Suprapubic skin (tissue), 4 donors: Measurements from ENCODE around the gene ARAP2.

Source experiments
- EP300 ChIP-seq: sonication (generic); formaldehyde crosslinking; IDR thresholded peaks from one replicate; pipeline ENCODE4 v1.6.1; 2017; ENCODE audit warnings: antibody characterized with exemption
- POLR2A ChIP-seq, 2 donors: fragments of 450-650 bp; IDR thresholded peaks; one replicate each; pipeline ENCODE4 v1.6.1; 2017; ENCODE audit warnings: antibody characterized with exemption in 2 of 2, mild to moderate bottlenecking in 2 of 2, moderate library complexity in 2 of 2
- POLR2AphosphoS5 ChIP-seq, 3 donors: sonication (generic); formaldehyde crosslinking; IDR thresholded peaks; one replicate each; pipeline ENCODE4 v1.6.1; 2017; ENCODE audit warnings: antibody characterized with exemption in 3 of 3
- TF ChIP-seq, protein P1 (sequence below), 2 donors: fragments of 200-600 bp in 1 of 2; fragments of 450-650 bp in 1 of 2; sonication (generic) in 1 of 2; IDR thresholded peaks; one replicate each; pipeline ENCODE4 v1.5.1; 2016 to 2019; ENCODE audit warnings: antibody characterized with exemption in 2 of 2, mild to moderate bottlenecking in 1 of 2, moderate library complexity in 1 of 2

DNA sequence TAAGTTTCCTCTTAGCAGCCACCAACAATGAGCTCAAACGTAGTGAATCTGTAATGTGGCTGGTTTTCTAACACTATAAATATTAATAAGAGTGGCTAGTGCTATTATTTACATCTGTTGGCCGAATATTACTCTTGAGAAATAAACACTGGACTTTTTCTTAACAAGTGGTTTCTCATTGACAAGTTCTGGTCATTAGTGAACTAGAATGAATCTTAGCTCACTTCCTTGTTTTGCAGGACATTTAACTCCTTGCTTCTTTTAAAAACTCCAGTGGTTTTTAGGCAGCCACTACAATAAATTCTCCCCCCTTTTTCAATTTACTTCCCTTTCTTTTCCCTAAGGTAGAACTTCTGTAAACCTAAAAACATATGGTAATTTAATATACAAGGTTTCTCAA is 177.2 kb downstream of the ARAP2 start:
- TF ChIP-seq, protein P1, sequence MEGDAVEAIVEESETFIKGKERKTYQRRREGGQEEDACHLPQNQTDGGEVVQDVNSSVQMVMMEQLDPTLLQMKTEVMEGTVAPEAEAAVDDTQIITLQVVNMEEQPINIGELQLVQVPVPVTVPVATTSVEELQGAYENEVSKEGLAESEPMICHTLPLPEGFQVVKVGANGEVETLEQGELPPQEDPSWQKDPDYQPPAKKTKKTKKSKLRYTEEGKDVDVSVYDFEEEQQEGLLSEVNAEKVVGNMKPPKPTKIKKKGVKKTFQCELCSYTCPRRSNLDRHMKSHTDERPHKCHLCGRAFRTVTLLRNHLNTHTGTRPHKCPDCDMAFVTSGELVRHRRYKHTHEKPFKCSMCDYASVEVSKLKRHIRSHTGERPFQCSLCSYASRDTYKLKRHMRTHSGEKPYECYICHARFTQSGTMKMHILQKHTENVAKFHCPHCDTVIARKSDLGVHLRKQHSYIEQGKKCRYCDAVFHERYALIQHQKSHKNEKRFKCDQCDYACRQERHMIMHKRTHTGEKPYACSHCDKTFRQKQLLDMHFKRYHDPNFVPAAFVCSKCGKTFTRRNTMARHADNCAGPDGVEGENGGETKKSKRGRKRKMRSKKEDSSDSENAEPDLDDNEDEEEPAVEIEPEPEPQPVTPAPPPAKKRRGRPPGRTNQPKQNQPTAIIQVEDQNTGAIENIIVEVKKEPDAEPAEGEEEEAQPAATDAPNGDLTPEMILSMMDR (IDR thresholded peaks at IDR 0.05) = no peak
- TF ChIP-seq POLR2AphosphoS5 (IDR thresholded peaks at IDR 0.05) (no peak), POLR2A (IDR thresholded peaks at IDR 0.05) (no peak), EP300 (no peak)
